HepG2 (cell line): ENCODE data around the gene TBKBP1. TPM values are rescaled to one million over a fixed set of nuclear protein-coding genes. Genes with fewer than 3 reads are reported as not detected.

Experiments
- ARID4A ChIP-seq: sonication (generic); formaldehyde crosslinking; IDR thresholded peaks from 2 replicates; pipeline ENCODE4 v1.5.0; 2020; ENCODE audit warnings: mild to moderate bottlenecking, missing genetic modification reagents, borderline replicate concordance
- BCL6 ChIP-seq: IDR thresholded peaks from 2 replicates; pipeline ENCODE4 v1.6.1; 2016; ENCODE audit warnings: missing genetic modification reagents, missing compliant biosample characterization
- CERS6 ChIP-seq: sonication (generic); formaldehyde crosslinking; IDR thresholded peaks from 2 replicates; pipeline ENCODE4 v1.5.0; 2020; ENCODE audit warnings: missing genetic modification reagents
- EP300 ChIP-seq, 3 experiments: sonication (generic) in 1 of 3; formaldehyde crosslinking in 1 of 3; IDR thresholded peaks; 2 replicates each; pipeline versions ENCODE4 v1.5.1 to v1.6.1; 2011 to 2020; ENCODE audit warnings: low read depth in 2 of 3, low read length in 2 of 3, borderline replicate concordance in 1 of 3, improper control_type of control experiment in 1 of 3, mild to moderate bottlenecking in 1 of 3, missing genetic modification reagents in 1 of 3, moderate library complexity in 1 of 3
- FOXC1 ChIP-seq: sonication (generic); formaldehyde crosslinking; IDR thresholded peaks from 2 replicates; pipeline ENCODE4 v1.8.0; 2022; ENCODE audit warnings: mild to moderate bottlenecking, missing genetic modification reagents, borderline replicate concordance
- GABPB1 ChIP-seq: IDR thresholded peaks from 2 replicates; pipeline ENCODE4 v1.6.1; 2016; ENCODE audit warnings: mild to moderate bottlenecking, missing genetic modification reagents, moderate library complexity, missing compliant biosample characterization
- HIC2 ChIP-seq: sonication (generic); formaldehyde crosslinking; IDR thresholded peaks from 2 replicates; pipeline ENCODE4 v1.9.0; 2022; ENCODE audit warnings: low read depth, missing genetic modification reagents
- HIVEP1 ChIP-seq: sonication (generic); formaldehyde crosslinking; IDR thresholded peaks from 2 replicates; pipeline ENCODE4 v1.4.0; 2020; ENCODE audit warnings: mild to moderate bottlenecking, missing genetic modification reagents
- MAX ChIP-seq: IDR thresholded peaks from 2 replicates; pipeline ENCODE4 v1.6.1; 2012; ENCODE audit warnings: inconsistent platforms
- MYNN ChIP-seq: sonication (generic); formaldehyde crosslinking; IDR thresholded peaks from 2 replicates; pipeline ENCODE4 v1.4.0; 2020; ENCODE audit warnings: mild to moderate bottlenecking, low read depth, missing genetic modification reagents
- PHF8 ChIP-seq: sonication (generic); formaldehyde crosslinking; IDR thresholded peaks from 2 replicates; pipeline ENCODE4 v1.5.0; 2020; ENCODE audit warnings: missing genetic modification reagents
- RBM39 ChIP-seq: fragments of 200-400 bp; formaldehyde crosslinking; IDR thresholded peaks from one replicate; pipeline ENCODE4 v1.6.1; 2018; ENCODE audit warnings: antibody characterized with exemption, mild to moderate bottlenecking, low read depth, low read length; ENCODE audit not compliant: poor library complexity, severe bottlenecking
- SMYD3 ChIP-seq: sonication (generic); formaldehyde crosslinking; IDR thresholded peaks from 2 replicates; pipeline ENCODE4 v1.8.1; 2023; ENCODE audit warnings: mild to moderate bottlenecking, missing genetic modification reagents
- ZBTB33 ChIP-seq: sonication (generic); formaldehyde crosslinking; IDR thresholded peaks from 2 replicates; pipeline ENCODE4 v1.4.0; 2020; ENCODE audit warnings: missing genetic modification reagents
- ZBTB42 ChIP-seq: sonication (generic); formaldehyde crosslinking; IDR thresholded peaks from 2 replicates; pipeline ENCODE4 v1.5.0; 2020; ENCODE audit warnings: mild to moderate bottlenecking, missing genetic modification reagents
- ZNF160 ChIP-seq: sonication (generic); formaldehyde crosslinking; IDR thresholded peaks from 2 replicates; pipeline ENCODE4 v1.8.0; 2022; ENCODE audit warnings: mild to moderate bottlenecking, inconsistent platforms, missing genetic modification reagents
- ZNF17 ChIP-seq: sonication (generic); formaldehyde crosslinking; IDR thresholded peaks from 2 replicates; pipeline ENCODE4 v1.5.0; 2020; ENCODE audit warnings: mild to moderate bottlenecking, missing genetic modification reagents
- ZNF891 ChIP-seq: sonication (generic); formaldehyde crosslinking; IDR thresholded peaks from 2 replicates; pipeline ENCODE4 v1.5.0; 2020; ENCODE audit warnings: mild to moderate bottlenecking, missing genetic modification reagents
- polyA plus RNA-seq, 8 experiments: library from polyadenylated mRNA; depleted of rRNA in 3 of 8; stranded (reverse) in 7 of 8; unstranded in 1 of 8; fragments of >200 nt; fragmentation: Illumina TruSeq in 4 of 8; extraction: Trizol in 4 of 8; gene quantifications; 2 replicates each; pipeline versions ENCODE4 v1.2.1 to v1.2.3, GENCODE V29; 2011 to 2016; ENCODE audit warnings: low read depth in 4 of 8, missing spikeins in 1 of 8, mixed read lengths in 1 of 8; ENCODE audit not compliant: insufficient read depth in 1 of 8
- total RNA-seq, 5 experiments: library from RNA; depleted of rRNA; stranded (reverse); fragments of >200 nt; fragmentation: Illumina TruSeq; extraction: Trizol; gene quantifications; 2 replicates each; pipeline ENCODE4 v1.2.3, GENCODE V29; 2016; ENCODE audit warnings: low read depth in 1 of 5

The TBKBP1 gene
- total and polyA plus RNA-seq, 2 of the 13 experiments (the other 11 are each of a cell fraction or from before 2014, with no cell fraction given): 2.6 to 7.0 TPM

GRCh38 chr17:47694581-47695428 lies 844 bp downstream of the TBKBP1 start (continued):
- peak; percentile 46; the same call in 1 of the 2 replicates for TF ChIP-seq ZBTB33 (CRISPR knock-in tag)
- TF ChIP-seq ZNF891: peak; percentile 45; the same call in 1 of the 2 replicates
- peak; percentile 48; the same call in 1 of the 2 replicates for TF ChIP-seq HIVEP1 (CRISPR knock-in tag)
- no peak for TF ChIP-seq ZNF17 (CRISPR knock-in tag)
- peak; percentile 18; the same call in 1 of the 2 replicates for TF ChIP-seq GABPB1 (CRISPR knock-in tag)
- no peak for TF ChIP-seq MAX
- TF ChIP-seq PHF8: 0 out of 2 replicates have a peak, but pooled peaks have one; percentile 2
- 0 out of 2 replicates have a peak, but pooled peaks have one; percentile 4 for TF ChIP-seq BCL6 (CRISPR knock-in tag)
- no peak for TF ChIP-seq EP300 (IDR thresholded peaks at IDR 0.05; ENCODE audit: low read depth in 2 of 2, low read length in 2 of 2)
- TF ChIP-seq EP300 (CRISPR knock-in tag; IDR thresholded peaks at IDR 0.05; ENCODE audit: borderline replicate concordance): 0 out of 2 replicates have a peak, but pooled peaks have one; percentile 12
- TF ChIP-seq ARID4A (CRISPR knock-in tag): 0 out of 2 replicates have a peak, but pooled peaks have one; percentile 11
- 0 out of 2 replicates have a peak, but pooled peaks have one; percentile 9 for TF ChIP-seq ZBTB42 (CRISPR knock-in tag)
- no peak for TF ChIP-seq CERS6 (CRISPR knock-in tag)
- 0 out of 2 replicates have a peak, but pooled peaks have one; percentile 3 for TF ChIP-seq FOXC1 (CRISPR knock-in tag)
- peak; percentile 44 for TF ChIP-seq RBM39
- TF ChIP-seq MYNN (CRISPR knock-in tag): 0 out of 2 replicates have a peak, but pooled peaks have one; percentile 14
- TF ChIP-seq HIC2: no peak
- 0 out of 2 replicates have a peak, but pooled peaks have one; percentile 14 for TF ChIP-seq ZNF160 (CRISPR knock-in tag)
- no peak for TF ChIP-seq SMYD3 (CRISPR knock-in tag)
